Measurements from ENCODE around the gene KIF21B. TPM values are rescaled to one million over a fixed set of nuclear protein-coding genes. Genes with fewer than 3 reads are reported as not detected.

Gene KIF21B
- total and polyA plus RNA-seq, 9 of the 15 experiments (the other 6 are each of a cell fraction or from before 2014, with no cell fraction given): 0.46 to 13.4 (median 5.9) TPM

DNA sequence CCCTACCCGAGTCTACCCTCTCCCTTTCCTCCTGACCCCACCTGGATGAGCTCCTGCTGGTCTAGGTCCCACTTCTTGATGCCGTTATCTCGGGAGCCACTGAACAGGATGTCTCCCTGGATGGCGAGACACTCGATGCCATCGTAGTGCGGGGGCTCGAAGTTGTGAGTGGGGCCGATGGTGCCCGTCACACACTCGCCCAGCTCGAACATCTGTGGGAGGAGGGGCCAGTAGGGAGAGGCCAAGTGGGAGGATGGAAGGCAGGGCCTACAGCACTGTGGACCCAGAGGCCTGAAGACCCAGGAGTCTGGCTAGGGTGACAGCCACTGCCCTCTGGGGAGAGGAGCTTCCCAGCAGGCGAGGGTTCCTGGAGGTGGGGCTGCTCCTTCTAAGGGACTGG is 48.1 kb downstream of the KIF21B start:
- no peak overlapping the region for H3K27ac ChIP-seq (ENCODE audit: extremely low read depth, low read depth, low read length)
- H2AFZ ChIP-seq (ENCODE audit: low read depth, low read length): no peak overlapping the region
- ChIA-PET CTCF (ENCODE audit: low intra/inter-chr PET ratio) (interaction anchor here (1.7 kb wide), 1 partner anchor 67 kb away, joined by 8 read pairs; no protein-coding TSS in a partner anchor), POLR2A (interaction anchor here (0.5 to 2.0 kb wide), 7 partner anchors 10 to 772 kb away, joined by 3 to 6 read pairs (median 4); no protein-coding TSS in a partner anchor)
- H3K27me3 ChIP-seq (ENCODE audit: control insufficient read depth in 2 of 2, insufficient read depth in 2 of 2, low read length in 2 of 2): no peaks in the 10 kb centered on the region
- WGBS (ENCODE audit: insufficient coverage, low coverage, missing lambda C conversion rate): 66% methylated on average over 13 of the region's 13 CpGs
- no peak overlapping the region for H3K4me3 ChIP-seq
- intact Hi-C loops (cut with micrococcal nuclease) (loop anchor here (10.0 kb wide), 1 partner anchor 249 kb away; no protein-coding TSS in a partner anchor), in situ Hi-C loops (cut with MboI) (loop anchor here (5.0 kb wide), 1 partner anchor 67 kb away; no protein-coding TSS in a partner anchor)
- FAIRE-seq (no peak), ATAC-seq (no peak), DNase-seq (ENCODE audit: extremely low read depth in 1 of 4, low spot score in 3 of 4) (no peak)
- no peak overlapping the region for H3K4me2 ChIP-seq (ENCODE audit: insufficient read depth, low read length)
- H3K9ac ChIP-seq (ENCODE audit: insufficient read depth in 1 of 2, low read depth in 2 of 2, low read length in 2 of 2): no peak overlapping the region
- H3K79me2 ChIP-seq (ENCODE audit: control insufficient read depth, insufficient read depth, low read length): no peaks in the 10 kb centered on the region
- H3K4me1 ChIP-seq (replicated peaks in 1 of 2; ENCODE audit: control insufficient read depth in 2 of 2, insufficient read depth in 2 of 2, low read length in 2 of 2): peaks cover 0 to 23% of the 10 kb centered on the region in 2 experiments; a peak in 1 of 5 replicates
- BruUV-seq (replicated peaks): no TSS peak
- peaks cover 12% of the 10 kb centered on the region; the same call in 1 of the 2 replicates for H4K20me1 ChIP-seq (replicated peaks; ENCODE audit: control insufficient read depth, insufficient read depth, low read length)
- H3K36me3 ChIP-seq (ENCODE audit: control insufficient read depth, insufficient read depth, low read length): no peaks in the 10 kb centered on the region; the same call in 2 of the 3 replicates
- H3K9me1 ChIP-seq (ENCODE audit: control insufficient read depth, insufficient read depth, low read length): no peaks in the 10 kb centered on the region
- H3K9me3 ChIP-seq (replicated peaks; ENCODE audit: control insufficient read depth, insufficient read depth, low read depth, low read length): no peaks in the 10 kb centered on the region
- TF ChIP-seq, protein P1, sequence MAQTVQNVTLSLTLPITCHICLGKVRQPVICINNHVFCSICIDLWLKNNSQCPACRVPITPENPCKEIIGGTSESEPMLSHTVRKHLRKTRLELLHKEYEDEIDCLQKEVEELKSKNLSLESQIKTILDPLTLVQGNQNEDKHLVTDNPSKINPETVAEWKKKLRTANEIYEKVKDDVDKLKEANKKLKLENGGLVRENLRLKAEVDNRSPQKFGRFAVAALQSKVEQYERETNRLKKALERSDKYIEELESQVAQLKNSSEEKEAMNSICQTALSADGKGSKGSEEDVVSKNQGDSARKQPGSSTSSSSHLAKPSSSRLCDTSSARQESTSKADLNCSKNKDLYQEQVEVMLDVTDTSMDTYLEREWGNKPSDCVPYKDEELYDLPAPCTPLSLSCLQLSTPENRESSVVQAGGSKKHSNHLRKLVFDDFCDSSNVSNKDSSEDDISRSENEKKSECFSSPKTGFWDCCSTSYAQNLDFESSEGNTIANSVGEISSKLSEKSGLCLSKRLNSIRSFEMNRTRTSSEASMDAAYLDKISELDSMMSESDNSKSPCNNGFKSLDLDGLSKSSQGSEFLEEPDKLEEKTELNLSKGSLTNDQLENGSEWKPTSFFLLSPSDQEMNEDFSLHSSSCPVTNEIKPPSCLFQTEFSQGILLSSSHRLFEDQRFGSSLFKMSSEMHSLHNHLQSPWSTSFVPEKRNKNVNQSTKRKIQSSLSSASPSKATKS (CRISPR knock-in tag; IDR thresholded peaks at IDR 0.05): no peak
- TF ChIP-seq DPF2 (IDR thresholded peaks at IDR 0.05) (no peak), ZNF165 (CRISPR knock-in tag; IDR thresholded peaks at IDR 0.05; ENCODE audit: borderline replicate concordance) (no peak), PML (IDR thresholded peaks at IDR 0.05; ENCODE audit: low read length) (no peak), ZNF133 (CRISPR knock-in tag; IDR thresholded peaks at IDR 0.05) (no peak), HNRNPK (IDR thresholded peaks at IDR 0.05; ENCODE audit: low read depth, low read length, poor library complexity, severe bottlenecking) (no peak), NFE2L1 (tag; IDR thresholded peaks at IDR 0.05; ENCODE audit: borderline replicate concordance, low read depth) (no peak), ZNF436 (CRISPR knock-in tag; IDR thresholded peaks at IDR 0.05) (no peak), BCL6 (CRISPR knock-in tag; IDR thresholded peaks at IDR 0.05) (no peak), MAFG (tag; conservative IDR thresholded peaks at IDR 0.05) (no peak), NR2C1 (IDR thresholded peaks at IDR 0.05) (no peak), NR2C1 (tag; IDR thresholded peaks at IDR 0.05) (no peak), SMC3 (conservative IDR thresholded peaks at IDR 0.05; ENCODE audit: insufficient read depth, low read depth, low read length) (no peak), ELF4 (CRISPR knock-in tag; IDR thresholded peaks at IDR 0.05) (no peak), SMARCE1 (IDR thresholded peaks at IDR 0.05) (no peak)
- TF ChIP-seq, protein P2, sequence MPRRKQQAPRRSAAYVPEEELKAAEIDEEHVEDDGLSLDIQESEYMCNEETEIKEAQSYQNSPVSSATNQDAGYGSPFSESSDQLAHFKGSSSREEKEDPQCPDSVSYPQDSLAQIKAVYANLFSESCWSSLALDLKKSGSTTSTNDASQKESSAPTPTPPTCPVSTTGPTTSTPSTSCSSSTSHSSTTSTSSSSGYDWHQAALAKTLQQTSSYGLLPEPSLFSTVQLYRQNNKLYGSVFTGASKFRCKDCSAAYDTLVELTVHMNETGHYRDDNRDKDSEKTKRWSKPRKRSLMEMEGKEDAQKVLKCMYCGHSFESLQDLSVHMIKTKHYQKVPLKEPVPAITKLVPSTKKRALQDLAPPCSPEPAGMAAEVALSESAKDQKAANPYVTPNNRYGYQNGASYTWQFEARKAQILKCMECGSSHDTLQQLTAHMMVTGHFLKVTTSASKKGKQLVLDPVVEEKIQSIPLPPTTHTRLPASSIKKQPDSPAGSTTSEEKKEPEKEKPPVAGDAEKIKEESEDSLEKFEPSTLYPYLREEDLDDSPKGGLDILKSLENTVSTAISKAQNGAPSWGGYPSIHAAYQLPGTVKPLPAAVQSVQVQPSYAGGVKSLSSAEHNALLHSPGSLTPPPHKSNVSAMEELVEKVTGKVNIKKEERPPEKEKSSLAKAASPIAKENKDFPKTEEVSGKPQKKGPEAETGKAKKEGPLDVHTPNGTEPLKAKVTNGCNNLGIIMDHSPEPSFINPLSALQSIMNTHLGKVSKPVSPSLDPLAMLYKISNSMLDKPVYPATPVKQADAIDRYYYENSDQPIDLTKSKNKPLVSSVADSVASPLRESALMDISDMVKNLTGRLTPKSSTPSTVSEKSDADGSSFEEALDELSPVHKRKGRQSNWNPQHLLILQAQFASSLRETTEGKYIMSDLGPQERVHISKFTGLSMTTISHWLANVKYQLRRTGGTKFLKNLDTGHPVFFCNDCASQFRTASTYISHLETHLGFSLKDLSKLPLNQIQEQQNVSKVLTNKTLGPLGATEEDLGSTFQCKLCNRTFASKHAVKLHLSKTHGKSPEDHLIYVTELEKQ (CRISPR knock-in tag; IDR thresholded peaks at IDR 0.05): no peak
- TF ChIP-seq, protein P3, sequence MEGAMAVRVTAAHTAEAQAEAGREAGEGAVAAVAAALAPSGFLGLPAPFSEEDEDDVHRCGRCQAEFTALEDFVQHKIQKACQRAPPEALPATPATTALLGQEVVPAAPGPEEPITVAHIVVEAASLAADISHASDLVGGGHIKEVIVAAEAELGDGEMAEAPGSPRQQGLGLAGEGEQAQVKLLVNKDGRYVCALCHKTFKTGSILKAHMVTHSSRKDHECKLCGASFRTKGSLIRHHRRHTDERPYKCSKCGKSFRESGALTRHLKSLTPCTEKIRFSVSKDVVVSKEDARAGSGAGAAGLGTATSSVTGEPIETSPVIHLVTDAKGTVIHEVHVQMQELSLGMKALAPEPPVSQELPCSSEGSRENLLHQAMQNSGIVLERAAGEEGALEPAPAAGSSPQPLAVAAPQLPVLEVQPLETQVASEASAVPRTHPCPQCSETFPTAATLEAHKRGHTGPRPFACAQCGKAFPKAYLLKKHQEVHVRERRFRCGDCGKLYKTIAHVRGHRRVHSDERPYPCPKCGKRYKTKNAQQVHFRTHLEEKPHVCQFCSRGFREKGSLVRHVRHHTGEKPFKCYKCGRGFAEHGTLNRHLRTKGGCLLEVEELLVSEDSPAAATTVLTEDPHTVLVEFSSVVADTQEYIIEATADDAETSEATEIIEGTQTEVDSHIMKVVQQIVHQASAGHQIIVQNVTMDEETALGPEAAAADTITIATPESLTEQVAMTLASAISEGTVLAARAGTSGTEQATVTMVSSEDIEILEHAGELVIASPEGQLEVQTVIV (CRISPR knock-in tag; IDR thresholded peaks at IDR 0.05; ENCODE audit: borderline replicate concordance): no peak
